HG02970 (cell line): ENCODE results near the gene SAMD10.
"Not testable (repeated sequence)": the region's sequence is repeated elsewhere in the genome, so short reads cannot be mapped to it uniquely, and the experiment has no call there.

Experiments used
- ATAC-seq: cut with Tn5 transposase; IDR thresholded peaks from one replicate; pipeline ENCODE4 v1.9.1; 2021; ENCODE audit warnings: mild to moderate bottlenecking, moderate library complexity, moderate number of reproducible peaks; ENCODE audit not compliant: unreplicated experiment, low FRiP score

SAMD10 gene

DNA sequence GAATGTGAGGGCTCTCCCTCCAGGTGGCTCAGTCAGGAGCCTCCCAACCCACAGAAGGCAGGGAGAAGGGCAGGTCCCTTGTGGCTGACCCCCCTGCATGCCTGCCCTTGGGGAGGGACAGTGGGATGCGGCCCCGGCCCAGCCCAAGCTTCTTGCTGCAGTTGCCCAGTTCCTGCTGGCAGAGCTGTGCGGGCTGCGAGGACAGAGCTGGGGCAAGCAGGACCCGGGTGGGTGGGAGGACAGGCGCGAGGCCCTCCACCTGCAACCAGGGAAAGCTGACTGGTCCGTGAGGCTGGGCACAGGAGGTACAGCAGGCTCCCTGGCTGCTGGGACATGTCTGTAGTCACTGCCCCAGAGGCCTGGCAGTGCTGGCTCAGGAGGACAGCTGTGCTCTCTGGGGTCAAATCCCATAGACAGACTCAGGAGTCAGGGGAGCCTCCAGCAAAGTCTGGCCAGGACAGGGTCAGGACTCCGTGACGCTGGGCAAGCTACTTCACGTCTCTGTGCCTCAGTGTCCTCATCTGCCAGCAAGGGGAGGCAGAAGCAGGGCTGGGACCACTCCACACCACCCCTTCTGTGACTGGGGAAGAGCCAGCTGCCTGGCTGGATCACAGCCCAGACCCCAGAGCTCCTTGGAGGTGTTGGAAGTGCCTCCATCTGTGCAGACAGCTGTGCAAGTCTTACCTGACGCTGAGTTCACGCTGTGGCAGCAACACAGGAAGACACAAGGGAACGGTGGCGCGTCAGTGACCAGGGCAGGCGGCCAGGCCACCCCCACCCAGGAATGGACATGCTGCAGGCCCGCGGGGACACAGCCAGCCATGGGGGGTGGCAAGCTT is 36.3 kb downstream of the SAMD10 start:
- no peak for ATAC-seq

DNA sequence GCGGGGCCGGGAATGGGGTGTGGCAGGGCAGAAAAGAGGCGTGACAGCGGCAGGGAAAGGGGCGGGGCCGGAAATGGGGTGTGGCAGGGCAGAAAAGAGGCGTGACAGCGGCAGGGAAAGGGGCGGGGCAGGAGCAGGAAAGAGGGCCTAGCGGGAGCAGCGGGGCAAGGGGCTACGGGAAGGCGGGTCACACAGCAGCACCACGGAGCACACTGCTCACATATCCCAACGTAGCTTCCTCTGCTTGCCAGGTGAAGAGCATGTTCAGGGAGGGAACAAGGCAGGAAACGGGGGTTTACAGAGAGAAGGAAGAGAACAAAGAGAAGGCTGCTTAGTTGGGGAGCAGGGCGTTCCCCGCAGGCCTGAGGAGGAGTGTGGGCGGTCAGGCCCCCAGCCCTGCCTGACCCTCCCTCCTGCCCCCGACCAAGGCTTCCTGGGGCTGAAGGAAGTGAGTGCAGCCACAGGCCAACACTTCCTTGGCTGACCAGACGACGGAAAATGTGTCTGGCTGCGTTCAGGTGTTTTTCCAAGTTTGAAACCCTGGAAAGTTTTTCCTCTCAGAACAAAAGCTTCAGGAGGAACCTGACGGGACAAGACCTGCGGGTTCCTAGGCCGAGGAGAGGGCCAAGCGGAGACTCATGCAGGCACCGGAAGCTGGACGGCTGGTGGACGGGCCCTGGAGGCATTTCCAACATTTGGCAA is 37.0 kb downstream of the SAMD10 start:
- no peak for ATAC-seq

DNA sequence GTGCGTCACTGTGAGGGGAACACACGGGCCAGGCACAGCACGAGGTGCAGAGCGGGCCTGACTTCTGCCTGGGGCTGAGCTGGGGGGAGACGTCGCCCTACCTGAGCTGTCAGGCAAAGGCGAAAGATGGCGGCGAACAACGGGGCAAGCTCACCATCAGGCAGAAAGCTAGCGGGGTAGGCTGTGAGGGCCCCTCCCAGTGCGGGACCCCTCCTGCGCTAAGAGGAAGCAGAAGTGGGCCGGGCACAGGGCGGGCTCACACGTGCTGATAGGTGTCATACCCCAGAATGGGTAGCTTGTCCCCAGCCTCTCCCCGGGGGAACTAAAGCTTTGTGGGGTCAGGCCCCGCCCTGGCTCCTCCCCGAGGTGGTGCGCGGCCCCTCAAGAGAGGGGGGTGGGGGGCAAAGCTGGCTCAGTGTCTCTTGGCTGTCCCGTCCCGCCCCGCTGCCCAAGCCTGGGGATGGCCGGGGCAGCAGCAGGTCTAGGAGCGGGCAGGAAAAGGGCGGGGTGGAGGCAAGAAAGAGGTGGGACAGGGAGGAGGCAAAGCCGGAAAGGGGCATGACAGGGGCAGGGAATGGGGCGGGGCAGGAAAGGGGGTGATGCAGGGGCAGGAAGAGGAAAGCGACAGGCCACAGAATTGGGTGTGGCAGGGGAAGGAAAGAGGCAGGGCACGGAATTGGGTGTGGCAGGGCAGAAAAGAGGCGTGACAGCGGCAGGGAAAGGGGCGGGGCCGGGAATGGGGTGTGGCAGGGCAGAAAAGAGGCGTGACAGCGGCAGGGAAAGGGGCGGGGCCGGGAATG is 38.0 kb downstream of the SAMD10 start:
- no peak for ATAC-seq

GRCh38 chr20:63940472-63941266 is 38.8 kb downstream of the SAMD10 start:
- no peak for ATAC-seq

- no peak for ATAC-seq
These were observed 39.4 kb downstream of the SAMD10 start for GRCh38 chr20:63940071-63940471.

DNA sequence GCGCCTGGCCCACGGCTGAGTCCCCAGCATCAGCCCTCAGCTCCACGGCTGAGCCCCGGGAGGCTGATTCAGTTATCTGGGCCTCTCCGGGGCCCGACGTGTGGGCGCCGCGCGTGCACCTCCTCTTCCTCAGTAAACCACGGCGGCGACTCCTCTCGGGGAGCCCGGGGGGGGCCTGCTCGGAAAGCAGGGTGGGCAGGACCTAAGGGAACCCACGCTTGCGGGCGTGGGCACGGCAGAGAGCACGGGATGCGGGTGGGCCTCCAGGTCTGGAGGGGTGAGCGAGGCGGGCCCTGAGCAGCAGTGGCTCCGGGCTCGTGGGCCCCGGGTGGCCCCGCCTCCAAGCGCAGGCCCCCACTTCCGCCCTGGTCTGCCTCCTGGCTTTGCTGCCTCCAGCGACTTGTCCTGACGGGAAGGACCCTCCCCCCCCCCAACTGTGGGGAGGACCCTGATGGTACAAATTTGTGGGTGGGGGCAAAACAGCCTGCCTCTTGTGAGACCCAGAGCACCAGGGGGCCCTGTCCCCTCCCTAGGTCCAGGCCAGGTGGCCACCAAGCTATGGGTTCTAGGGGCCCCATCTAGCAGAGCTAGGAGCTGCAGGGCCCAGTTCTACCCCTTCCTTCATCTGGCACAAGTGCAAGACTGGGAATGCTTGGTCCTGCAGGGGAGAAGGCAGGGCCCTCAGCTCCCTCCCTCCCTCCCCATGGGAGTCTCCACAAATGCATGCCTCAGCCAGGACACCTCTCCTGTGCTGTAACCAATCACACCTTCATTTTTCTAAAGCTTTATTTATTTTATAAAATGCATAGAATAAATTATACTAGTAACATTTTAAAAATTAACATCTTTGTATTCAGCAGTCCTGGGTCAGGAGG is 40.1 kb downstream of the SAMD10 start:
- no peak for ATAC-seq

DNA sequence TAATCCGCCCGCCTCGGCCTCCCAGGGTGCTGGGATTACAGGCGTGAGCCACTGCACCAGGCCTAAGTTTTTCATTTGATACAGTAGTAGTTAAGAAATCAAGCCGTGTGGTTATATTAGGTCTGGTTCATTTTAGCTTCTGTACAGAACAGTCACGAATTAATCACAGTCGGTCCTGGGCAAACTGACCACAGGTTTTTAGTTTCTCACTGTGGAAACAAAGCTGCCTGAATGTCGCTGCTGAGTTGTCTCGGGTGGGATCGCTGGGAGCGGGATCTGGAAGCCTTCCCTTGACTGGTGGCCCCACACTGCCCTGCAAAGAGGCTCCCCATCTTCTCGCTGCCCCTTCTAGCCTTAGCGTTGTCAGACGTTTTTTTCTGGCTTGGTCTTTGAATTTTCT is 41.8 kb downstream of the SAMD10 start:
- no peak for ATAC-seq

GRCh38 chr20:63935447-63935846 is 44.0 kb downstream of the SAMD10 start:
- ATAC-seq, result no peak

GRCh38 chr20:63934271-63935068 is 45.0 kb downstream of the SAMD10 start:
- no peak for ATAC-seq

GRCh38 chr20:63933646-63934045 is 45.8 kb downstream of the SAMD10 start:
- ATAC-seq, result no peak

DNA sequence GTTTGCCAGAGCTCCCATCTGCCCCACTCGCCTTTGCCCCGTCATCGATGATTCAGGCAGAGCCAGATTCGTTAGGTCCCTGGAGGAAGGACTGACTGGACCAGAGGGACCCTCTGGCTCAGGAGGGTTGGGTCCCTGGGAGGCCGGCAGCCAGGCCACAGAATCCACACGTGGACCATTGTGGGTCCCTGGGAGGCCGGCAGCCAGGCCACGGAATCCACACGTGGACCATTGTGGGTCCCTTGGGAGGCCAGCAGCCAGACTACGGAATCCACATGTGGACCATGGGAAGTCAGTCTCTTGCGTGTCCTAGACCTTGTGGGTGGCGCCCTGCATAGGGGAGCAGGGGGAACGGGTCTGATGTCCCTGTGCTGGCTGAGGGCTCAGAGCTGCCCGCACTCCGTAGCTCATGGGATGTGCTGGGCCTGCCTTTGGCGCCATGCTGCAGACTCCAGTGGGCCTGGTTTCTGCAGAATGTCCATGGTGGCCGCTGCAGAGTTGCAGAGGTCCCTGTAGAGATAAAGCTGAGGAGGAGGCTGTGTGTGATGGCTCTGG is 46.8 kb downstream of the SAMD10 start:
- ATAC-seq, result no peak

GRCh38 chr20:63931735-63932134 is 47.7 kb downstream of the SAMD10 start:
- ATAC-seq, result no peak

DNA sequence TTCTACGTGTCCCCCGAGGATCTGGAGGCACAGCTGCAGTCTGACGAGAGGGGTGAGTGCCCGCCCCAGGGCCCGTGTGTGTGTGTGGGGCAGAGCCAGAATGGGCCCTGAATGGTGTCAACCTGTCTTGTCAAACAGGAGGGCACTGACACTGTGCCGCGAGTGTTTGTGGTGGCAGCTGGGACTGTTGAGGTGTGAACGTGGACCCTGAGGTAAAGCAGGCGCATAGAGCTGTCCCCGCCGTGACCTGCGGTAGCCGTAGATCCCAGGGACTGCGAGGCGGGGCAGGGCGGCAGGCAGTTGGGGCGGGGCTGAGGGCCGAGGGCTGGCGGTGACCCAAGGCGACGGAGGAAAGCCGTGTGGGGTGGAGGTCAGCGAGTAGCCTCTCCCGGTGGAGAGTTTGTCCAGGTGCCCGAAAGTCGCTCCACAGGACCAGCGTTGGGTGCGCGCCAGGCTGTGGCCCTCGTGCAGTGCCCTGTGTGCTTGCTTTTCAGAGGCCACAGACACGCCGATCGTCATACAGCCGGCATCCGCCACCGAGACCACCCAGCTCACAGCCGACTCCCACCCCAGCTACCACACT is 48.4 kb downstream of the SAMD10 start:
- no peak for ATAC-seq

DNA sequence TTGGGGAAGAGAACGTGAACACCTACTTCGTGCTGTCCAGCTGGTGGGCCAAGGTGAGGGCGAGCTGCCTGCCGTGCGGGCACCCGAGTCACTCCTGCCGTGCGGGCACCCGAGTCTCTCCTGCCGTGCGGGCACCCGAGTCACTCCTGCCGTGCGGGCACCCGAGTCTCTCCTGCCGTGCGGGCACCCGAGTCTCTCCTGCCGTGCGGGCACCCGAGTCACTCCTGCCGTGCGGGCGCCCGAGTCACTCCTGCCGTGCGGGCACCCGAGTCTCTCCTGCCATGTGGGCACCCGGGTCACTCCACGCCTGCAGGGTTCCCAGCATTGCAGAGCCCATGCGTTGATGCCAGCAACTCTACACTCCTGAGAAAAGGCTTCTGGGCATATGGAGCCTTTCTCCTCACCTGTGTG is 50.0 kb downstream of the SAMD10 start:
- ATAC-seq, result not testable (repeated sequence)

DNA sequence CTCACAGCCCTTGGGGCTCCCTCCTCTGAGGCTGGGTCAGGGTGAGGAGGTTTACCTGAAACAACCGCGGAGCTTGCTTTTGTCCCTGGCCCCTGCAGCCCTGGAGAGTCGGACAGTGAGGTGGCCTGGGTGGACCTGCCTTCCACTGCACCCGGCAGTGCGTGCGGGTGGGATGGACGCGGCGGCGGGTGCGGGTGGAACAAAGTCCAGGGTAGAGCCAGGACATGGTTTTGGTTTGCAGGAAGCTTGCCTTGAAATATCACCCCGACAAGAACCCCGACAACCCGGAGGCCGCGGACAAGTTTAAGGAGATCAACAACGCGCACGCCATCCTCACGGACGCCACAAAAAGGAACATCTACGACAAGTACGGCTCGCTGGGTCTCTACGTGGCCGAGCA is 50.4 kb downstream of the SAMD10 start:
- no peak for ATAC-seq

GRCh38 chr20:63926298-63926697 is 53.1 kb downstream of the SAMD10 start:
- no peak for ATAC-seq

DNA sequence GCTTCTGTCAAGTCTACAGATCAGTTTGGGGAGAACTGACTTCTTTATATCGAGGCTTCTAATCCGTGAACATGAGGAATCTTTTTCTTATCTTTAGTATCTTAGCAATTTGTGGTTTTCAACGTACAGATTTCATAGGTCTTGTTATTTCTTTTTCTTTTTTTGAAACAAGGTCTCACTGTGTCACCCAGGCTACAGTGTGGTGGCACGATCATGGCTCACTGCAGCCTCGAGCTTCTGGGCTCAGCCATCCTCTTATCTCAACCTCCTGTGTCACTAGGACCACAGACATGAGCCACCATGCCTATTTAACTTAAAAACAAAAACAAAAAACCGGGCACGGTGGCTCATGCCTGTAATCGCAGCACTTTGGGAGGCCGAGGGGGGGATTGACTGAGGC is 55.2 kb downstream of the SAMD10 start:
- ATAC-seq, result no peak
